ENCODE data around the gene WWC2.

DNA sequence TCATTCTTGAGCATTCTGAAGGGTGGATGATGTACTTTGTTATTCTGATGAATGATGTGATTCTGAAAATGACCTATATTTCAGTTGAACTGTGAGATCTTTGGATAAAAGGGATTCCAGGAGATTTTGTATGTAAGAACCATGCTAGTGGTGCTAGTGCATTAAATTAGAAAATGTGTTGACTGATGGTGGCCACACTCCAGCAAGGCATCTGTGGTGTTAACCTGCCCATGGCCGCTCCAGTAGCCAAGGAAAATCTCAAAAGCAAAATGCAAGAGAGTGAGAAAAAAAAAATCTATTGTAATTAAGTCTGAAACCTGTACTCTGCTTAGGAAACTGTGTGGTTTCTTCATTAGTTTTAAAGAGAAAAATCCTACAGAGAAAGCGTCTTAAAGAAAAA is 93.5 kb downstream of the WWC2 start:
- TF ChIP-seq, protein P1, sequence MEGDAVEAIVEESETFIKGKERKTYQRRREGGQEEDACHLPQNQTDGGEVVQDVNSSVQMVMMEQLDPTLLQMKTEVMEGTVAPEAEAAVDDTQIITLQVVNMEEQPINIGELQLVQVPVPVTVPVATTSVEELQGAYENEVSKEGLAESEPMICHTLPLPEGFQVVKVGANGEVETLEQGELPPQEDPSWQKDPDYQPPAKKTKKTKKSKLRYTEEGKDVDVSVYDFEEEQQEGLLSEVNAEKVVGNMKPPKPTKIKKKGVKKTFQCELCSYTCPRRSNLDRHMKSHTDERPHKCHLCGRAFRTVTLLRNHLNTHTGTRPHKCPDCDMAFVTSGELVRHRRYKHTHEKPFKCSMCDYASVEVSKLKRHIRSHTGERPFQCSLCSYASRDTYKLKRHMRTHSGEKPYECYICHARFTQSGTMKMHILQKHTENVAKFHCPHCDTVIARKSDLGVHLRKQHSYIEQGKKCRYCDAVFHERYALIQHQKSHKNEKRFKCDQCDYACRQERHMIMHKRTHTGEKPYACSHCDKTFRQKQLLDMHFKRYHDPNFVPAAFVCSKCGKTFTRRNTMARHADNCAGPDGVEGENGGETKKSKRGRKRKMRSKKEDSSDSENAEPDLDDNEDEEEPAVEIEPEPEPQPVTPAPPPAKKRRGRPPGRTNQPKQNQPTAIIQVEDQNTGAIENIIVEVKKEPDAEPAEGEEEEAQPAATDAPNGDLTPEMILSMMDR (conservative IDR thresholded peaks at IDR 0.05; ENCODE audit: low read depth in 2 of 2): no peak
- no peak for TF ChIP-seq EZH2 (IDR thresholded peaks at IDR 0.05; ENCODE audit: low read depth, unreplicated experiment)
- TF ChIP-seq EZH2phosphoT487 (IDR thresholded peaks at IDR 0.05; ENCODE audit: unreplicated experiment): no peak
- TF ChIP-seq JUNB (IDR thresholded peaks at IDR 0.05; ENCODE audit: unreplicated experiment): no peak
- no peak for TF ChIP-seq ZNF114 (CRISPR knock-in tag; IDR thresholded peaks at IDR 0.05)
- TF ChIP-seq CREB1 (CRISPR knock-in tag; IDR thresholded peaks at IDR 0.05; ENCODE audit: low read depth): no peak
- TF ChIP-seq, protein P2, sequence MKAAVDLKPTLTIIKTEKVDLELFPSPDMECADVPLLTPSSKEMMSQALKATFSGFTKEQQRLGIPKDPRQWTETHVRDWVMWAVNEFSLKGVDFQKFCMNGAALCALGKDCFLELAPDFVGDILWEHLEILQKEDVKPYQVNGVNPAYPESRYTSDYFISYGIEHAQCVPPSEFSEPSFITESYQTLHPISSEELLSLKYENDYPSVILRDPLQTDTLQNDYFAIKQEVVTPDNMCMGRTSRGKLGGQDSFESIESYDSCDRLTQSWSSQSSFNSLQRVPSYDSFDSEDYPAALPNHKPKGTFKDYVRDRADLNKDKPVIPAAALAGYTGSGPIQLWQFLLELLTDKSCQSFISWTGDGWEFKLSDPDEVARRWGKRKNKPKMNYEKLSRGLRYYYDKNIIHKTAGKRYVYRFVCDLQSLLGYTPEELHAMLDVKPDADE (IDR thresholded peaks at IDR 0.05): no peak
- no peak for TF ChIP-seq POLR2AphosphoS5 (IDR thresholded peaks at IDR 0.05; ENCODE audit: low read depth)
- TF ChIP-seq, protein P3, sequence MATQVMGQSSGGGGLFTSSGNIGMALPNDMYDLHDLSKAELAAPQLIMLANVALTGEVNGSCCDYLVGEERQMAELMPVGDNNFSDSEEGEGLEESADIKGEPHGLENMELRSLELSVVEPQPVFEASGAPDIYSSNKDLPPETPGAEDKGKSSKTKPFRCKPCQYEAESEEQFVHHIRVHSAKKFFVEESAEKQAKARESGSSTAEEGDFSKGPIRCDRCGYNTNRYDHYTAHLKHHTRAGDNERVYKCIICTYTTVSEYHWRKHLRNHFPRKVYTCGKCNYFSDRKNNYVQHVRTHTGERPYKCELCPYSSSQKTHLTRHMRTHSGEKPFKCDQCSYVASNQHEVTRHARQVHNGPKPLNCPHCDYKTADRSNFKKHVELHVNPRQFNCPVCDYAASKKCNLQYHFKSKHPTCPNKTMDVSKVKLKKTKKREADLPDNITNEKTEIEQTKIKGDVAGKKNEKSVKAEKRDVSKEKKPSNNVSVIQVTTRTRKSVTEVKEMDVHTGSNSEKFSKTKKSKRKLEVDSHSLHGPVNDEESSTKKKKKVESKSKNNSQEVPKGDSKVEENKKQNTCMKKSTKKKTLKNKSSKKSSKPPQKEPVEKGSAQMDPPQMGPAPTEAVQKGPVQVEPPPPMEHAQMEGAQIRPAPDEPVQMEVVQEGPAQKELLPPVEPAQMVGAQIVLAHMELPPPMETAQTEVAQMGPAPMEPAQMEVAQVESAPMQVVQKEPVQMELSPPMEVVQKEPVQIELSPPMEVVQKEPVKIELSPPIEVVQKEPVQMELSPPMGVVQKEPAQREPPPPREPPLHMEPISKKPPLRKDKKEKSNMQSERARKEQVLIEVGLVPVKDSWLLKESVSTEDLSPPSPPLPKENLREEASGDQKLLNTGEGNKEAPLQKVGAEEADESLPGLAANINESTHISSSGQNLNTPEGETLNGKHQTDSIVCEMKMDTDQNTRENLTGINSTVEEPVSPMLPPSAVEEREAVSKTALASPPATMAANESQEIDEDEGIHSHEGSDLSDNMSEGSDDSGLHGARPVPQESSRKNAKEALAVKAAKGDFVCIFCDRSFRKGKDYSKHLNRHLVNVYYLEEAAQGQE (IDR thresholded peaks at IDR 0.05; ENCODE audit: unreplicated experiment): no peak
- TF ChIP-seq NANOG (IDR thresholded peaks at IDR 0.05; ENCODE audit: borderline replicate concordance): no peak
- no peak for TF ChIP-seq ZNF331 (CRISPR knock-in tag; IDR thresholded peaks at IDR 0.05; ENCODE audit: low read depth)
